ENCODE data around the gene SPINK1. TPM values are rescaled to one million over a fixed set of nuclear protein-coding genes. Genes with fewer than 3 reads are reported as not detected.
"Not testable (repeated sequence)": the region's sequence is repeated elsewhere in the genome, so short reads cannot be mapped to it uniquely, and the experiment has no call there.

Gene SPINK1
- polyA plus RNA-seq, 2 of the 4 experiments (the other 2 are of a cell fraction) = 0.22 TPM; not detected in 1

GRCh38 chr5:147826361-147826760 lies 5.1 kb downstream of the SPINK1 start (continued):
- TF ChIP-seq POLR2AphosphoS2 (conservative IDR thresholded peaks at IDR 0.05; ENCODE audit: low read length) (no peak), CBX2 (IDR thresholded peaks at IDR 0.05; ENCODE audit: borderline replicate concordance, low read depth) (no peak)

GRCh38 chr5:147822686-147823491 lies 8.6 kb downstream of the SPINK1 start:
- Histone ChIP-seq H3K4me3 (no peak overlapping the region), H3K4me1 (no peaks in the 10 kb centered on the region), H3K4me2 (no peak overlapping the region), H3K9me3 (no peaks in the 10 kb centered on the region), H3K27ac (no peak overlapping the region)
- POLR2A ChIA-PET = no interaction called here
- FAIRE-seq (peak; percentile 59), ATAC-seq (peak; percentile 89 to 94), DNase-seq (ENCODE audit: low read depth in 1 of 2, low spot score in 1 of 2) (peak; percentile 18 to 69)
- CTCF ChIA-PET = interaction anchor here (0.5 to 5.5 kb wide), 34 partner anchors 8 to 885 kb away, joined by 3 to 68 read pairs (median 4); no protein-coding TSS in a partner anchor
- TF ChIP-seq HES2 (IDR thresholded peaks at IDR 0.05) = no peak
- peak; percentile 72 for TF ChIP-seq CTCF (IDR thresholded peaks at IDR 0.05)
- TF ChIP-seq RAD21 (conservative IDR thresholded peaks at IDR 0.05 in 1 of 2, IDR thresholded peaks at IDR 0.05 in 1 of 2) = peak; percentile 67 to 83
- peak; percentile 56 for TF ChIP-seq SMC3 (IDR thresholded peaks at IDR 0.05)
- WGBS (ENCODE audit: missing lambda C conversion rate) = 11% methylated on average over 4 of the region's 4 CpGs

DNA sequence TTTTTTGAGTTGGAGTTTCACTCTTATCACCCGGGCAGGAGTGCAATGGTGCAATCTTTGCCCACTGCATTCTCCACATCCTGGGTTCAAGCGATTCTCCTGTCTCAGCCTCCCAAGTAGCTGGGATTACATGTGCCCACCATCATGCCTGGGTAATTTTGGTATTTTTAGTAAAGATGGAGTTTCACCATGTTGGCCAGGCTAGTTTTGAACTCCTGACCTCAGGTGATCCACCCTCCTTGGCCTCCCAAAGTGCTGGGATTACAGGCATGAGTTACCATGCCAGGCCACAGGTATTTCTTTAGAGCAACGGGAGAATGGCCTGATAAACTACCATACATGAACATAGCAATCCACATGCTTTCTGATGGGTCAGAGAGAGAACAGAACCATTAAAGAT lies 9.2 kb downstream of the SPINK1 start:
- H3K9me3 ChIP-seq; DNase-seq (ENCODE audit: low read depth in 1 of 2, low spot score in 1 of 2); H3K4me2 ChIP-seq; POLR2A ChIA-PET; ATAC-seq; H3K27ac ChIP-seq; H3K4me1 ChIP-seq; H3K4me3 ChIP-seq; FAIRE-seq: not testable (repeated sequence)
- CTCF ChIA-PET = interaction anchor here (0.8 to 5.5 kb wide), 24 partner anchors 8 to 205 kb away, joined by 3 to 68 read pairs (median 4); no protein-coding TSS in a partner anchor
- WGBS (ENCODE audit: missing lambda C conversion rate) = 42% methylated on average over 3 of the region's 3 CpGs

- no peak overlapping the region for H3K4me2 ChIP-seq
- no peak for FAIRE-seq
- ATAC-seq = no peak
- no peaks in the 10 kb centered on the region for H3K9me3 ChIP-seq
- ChIA-PET POLR2A (no interaction called here), CTCF (interaction anchor here (1.0 to 5.5 kb wide), 10 partner anchors 20 to 203 kb away, joined by 3 to 68 read pairs (median 5); no protein-coding TSS in a partner anchor)
- no peak overlapping the region for H3K4me3 ChIP-seq
- H3K27ac ChIP-seq = no peak overlapping the region
- H3K4me1 ChIP-seq = no peaks in the 10 kb centered on the region
- TF ChIP-seq, protein P1, sequence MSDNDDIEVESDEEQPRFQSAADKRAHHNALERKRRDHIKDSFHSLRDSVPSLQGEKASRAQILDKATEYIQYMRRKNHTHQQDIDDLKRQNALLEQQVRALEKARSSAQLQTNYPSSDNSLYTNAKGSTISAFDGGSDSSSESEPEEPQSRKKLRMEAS (IDR thresholded peaks at IDR 0.05) = no peak
- TF ChIP-seq KDM5A (IDR thresholded peaks at IDR 0.05) (no peak), RARB (CRISPR knock-in tag; IDR thresholded peaks at IDR 0.05) (no peak), EHF (CRISPR knock-in tag; IDR thresholded peaks at IDR 0.05) (no peak), RNF2 (IDR thresholded peaks at IDR 0.05; ENCODE audit: borderline replicate concordance, low read depth) (no peak), RCOR1 (IDR thresholded peaks at IDR 0.05; ENCODE audit: low read depth, low read length) (no peak), HES2 (IDR thresholded peaks at IDR 0.05) (no peak), FOSL2 (IDR thresholded peaks at IDR 0.05) (no peak), FOSL2 (CRISPR knock-in tag; IDR thresholded peaks at IDR 0.05) (no peak)
- WGBS (ENCODE audit: missing lambda C conversion rate) = 50% methylated on average over 5 of the region's 5 CpGs
- DNase-seq (ENCODE audit: low read depth in 1 of 2, low spot score in 1 of 2) = no peak
These were observed 9.7 kb downstream of the SPINK1 start for GRCh38 chr5:147821766-147822165.

All from A549 (cell line).